Type B pancreatic cell (in vitro differentiated cells): Measurements from ENCODE around the gene H6PD. TPM values are rescaled to one million over a fixed set of nuclear protein-coding genes. Genes with fewer than 3 reads are reported as not detected.

Experiments
- DNase-seq: peaks from one replicate; pipeline ENCODE4 v3.0.0; 2021; ENCODE audit warnings: mixed read lengths; ENCODE audit not compliant: unreplicated experiment; ENCODE audit errors: extremely low spot score
- H3K27ac Mint-ChIP-seq: 2 replicates; pipeline ENCODE4 v1.8.0; 2021; ENCODE audit warnings: mild to moderate bottlenecking, mixed read lengths
- H3K27me3 Mint-ChIP-seq: 2 replicates; pipeline ENCODE4 v1.8.0; 2021; ENCODE audit warnings: mixed read lengths
- H3K36me3 Mint-ChIP-seq: 2 replicates; pipeline ENCODE4 v1.8.0; 2021; ENCODE audit warnings: mixed read lengths
- H3K4me1 Mint-ChIP-seq: one replicate; pipeline ENCODE4 v1.8.0; 2021; ENCODE audit warnings: mixed read lengths; ENCODE audit not compliant: unreplicated experiment
- H3K4me3 Mint-ChIP-seq: 2 replicates; pipeline ENCODE4 v1.8.0; 2021; ENCODE audit warnings: mild to moderate bottlenecking, mixed read lengths
- H3K9me3 Mint-ChIP-seq: 2 replicates; pipeline ENCODE4 v1.8.0; 2021; ENCODE audit warnings: mixed read lengths
- CTCF ChIP-seq: fragments of 200-600 bp; sonication (generic); conservative IDR thresholded peaks from 2 replicates; pipeline ENCODE4 v1.5.0; 2021; ENCODE audit warnings: antibody characterized with exemption, mild to moderate bottlenecking
- total RNA-seq: library from RNA; stranded (reverse); gene quantifications from 2 replicates; pipeline ENCODE4 v1.2.1, GENCODE V29; 2021; ENCODE audit warnings: low replicate concordance

The H6PD gene
- total RNA-seq, 1 donor from 2014 or later, result 26.1 TPM

- TF ChIP-seq CTCF, result no peak
- Mint-ChIP-seq H3K4me3 (no peak overlapping the region), H3K4me1 (peaks cover 9% of the 10 kb centered on the region), H3K9me3 (no peaks in the 10 kb centered on the region), H3K27me3 (no peaks in the 10 kb centered on the region), H3K36me3 (no peaks in the 10 kb centered on the region), H3K27ac (no peak overlapping the region)
- DNase-seq, result no peak
These were observed 80.3 kb downstream of the H6PD start for GRCh38 chr1:9314711-9315379.

GRCh38 chr1:9315411-9316079, 81.0 kb downstream of the H6PD start:
- peak overlapping the region; percentile 51 for H3K27ac Mint-ChIP-seq

GRCh38 chr1:9316080-9316444, 81.5 kb downstream of the H6PD start:
- no peak for DNase-seq
- H3K9me3 Mint-ChIP-seq, result no peaks in the 10 kb centered on the region
- H3K36me3 Mint-ChIP-seq, result no peaks in the 10 kb centered on the region
- no peak overlapping the region for H3K4me3 Mint-ChIP-seq
- H3K27ac Mint-ChIP-seq, result no peak overlapping the region
- TF ChIP-seq CTCF, result no peak
- no peaks in the 10 kb centered on the region for H3K27me3 Mint-ChIP-seq
- H3K4me1 Mint-ChIP-seq, result peaks cover 20% of the 10 kb centered on the region

More at GRCh38 chr1:9315411-9316079, 81.0 kb downstream of the H6PD start:
- DNase-seq, result no peak
- H3K27me3 Mint-ChIP-seq, result no peaks in the 10 kb centered on the region
- H3K4me1 Mint-ChIP-seq, result peaks cover 14% of the 10 kb centered on the region
- H3K4me3 Mint-ChIP-seq, result no peak overlapping the region
- no peaks in the 10 kb centered on the region for H3K9me3 Mint-ChIP-seq
- TF ChIP-seq CTCF, result no peak
- H3K36me3 Mint-ChIP-seq, result no peaks in the 10 kb centered on the region

- Mint-ChIP-seq H3K27me3 (no peaks in the 10 kb centered on the region), H3K4me3 (no peak overlapping the region), H3K36me3 (no peaks in the 10 kb centered on the region), H3K27ac (no peak overlapping the region), H3K4me1 (peaks cover 24% of the 10 kb centered on the region), H3K9me3 (no peaks in the 10 kb centered on the region)
- TF ChIP-seq CTCF, result no peak
- DNase-seq, result no peak
These were observed 81.9 kb downstream of the H6PD start for GRCh38 chr1:9316512-9316911.

- TF ChIP-seq CTCF, result no peak
- peaks cover 28% of the 10 kb centered on the region for H3K4me1 Mint-ChIP-seq
- H3K27ac Mint-ChIP-seq, result peak overlapping the region; percentile 37
- H3K27me3 Mint-ChIP-seq, result no peaks in the 10 kb centered on the region
- H3K4me3 Mint-ChIP-seq, result no peak overlapping the region
- no peaks in the 10 kb centered on the region for H3K9me3 Mint-ChIP-seq
- H3K36me3 Mint-ChIP-seq, result no peaks in the 10 kb centered on the region
- no peak for DNase-seq
These were observed 82.5 kb downstream of the H6PD start for GRCh38 chr1:9317072-9317471.
